ENCODE results near the gene ATOH8.
"Not testable (repeated sequence)": the region's sequence is repeated elsewhere in the genome, so short reads cannot be mapped to it uniquely, and the experiment has no call there.

The ATOH8 gene

DNA sequence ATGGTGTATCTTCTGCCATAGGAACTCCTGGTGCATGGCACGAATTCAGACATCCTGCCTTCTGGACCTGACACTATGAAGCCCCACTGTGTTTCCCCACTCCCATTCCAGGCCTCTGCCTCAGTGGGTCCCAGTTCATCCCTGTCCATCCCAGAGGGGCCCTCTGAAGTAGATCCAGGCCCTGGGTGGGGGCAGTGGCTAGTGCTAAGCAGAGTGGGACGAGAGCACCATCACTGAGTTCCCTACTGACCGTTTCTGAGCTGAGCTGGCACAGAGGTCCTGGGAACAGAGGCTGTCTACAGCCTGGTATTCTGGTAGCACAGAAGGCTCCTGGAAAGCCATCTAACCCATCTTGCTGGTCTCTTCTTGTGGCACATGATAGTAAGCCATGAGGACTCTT, 54.0 kb downstream of the ATOH8 start:
- no peak for DNase-seq

DNA sequence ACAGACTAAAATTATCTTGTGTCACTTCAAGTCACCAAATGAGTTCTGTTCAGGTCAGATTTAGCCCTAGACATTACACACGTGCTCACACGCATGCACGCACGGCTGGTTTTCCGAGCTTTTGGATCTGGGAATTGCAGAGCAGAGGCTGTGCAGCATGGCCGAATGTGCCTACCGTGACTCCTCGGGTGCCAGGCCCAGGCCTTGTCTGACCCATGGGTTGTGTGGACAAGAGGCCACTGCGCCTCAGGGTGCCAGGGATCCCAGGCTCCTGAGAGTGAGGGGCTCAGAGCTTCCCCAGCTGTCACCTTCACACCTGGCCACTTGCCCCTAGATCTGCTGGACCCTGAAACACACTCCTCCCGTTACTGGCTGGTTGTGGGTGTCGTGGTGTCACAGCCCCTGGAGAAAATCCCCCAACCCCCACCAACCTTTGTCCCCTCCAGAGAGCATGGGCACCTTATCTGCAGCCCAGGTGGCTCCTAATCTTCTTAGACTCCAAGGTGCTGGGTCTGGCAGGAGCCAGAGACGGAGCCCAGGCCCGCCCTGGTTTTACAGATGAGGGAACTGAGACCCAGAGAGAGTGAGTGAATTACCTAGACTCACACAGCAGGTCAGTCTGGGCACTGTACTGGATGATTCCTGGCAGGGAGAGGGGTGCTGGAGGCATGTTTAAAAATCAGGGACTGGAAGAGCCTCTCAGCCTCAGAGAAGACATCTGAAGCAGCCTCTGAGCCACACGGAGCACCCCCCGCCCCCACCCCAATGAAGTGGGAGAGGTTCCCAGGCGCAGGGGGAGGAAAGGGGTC, 56.8 kb downstream of the ATOH8 start:
- DNase-seq = no peak

DNA sequence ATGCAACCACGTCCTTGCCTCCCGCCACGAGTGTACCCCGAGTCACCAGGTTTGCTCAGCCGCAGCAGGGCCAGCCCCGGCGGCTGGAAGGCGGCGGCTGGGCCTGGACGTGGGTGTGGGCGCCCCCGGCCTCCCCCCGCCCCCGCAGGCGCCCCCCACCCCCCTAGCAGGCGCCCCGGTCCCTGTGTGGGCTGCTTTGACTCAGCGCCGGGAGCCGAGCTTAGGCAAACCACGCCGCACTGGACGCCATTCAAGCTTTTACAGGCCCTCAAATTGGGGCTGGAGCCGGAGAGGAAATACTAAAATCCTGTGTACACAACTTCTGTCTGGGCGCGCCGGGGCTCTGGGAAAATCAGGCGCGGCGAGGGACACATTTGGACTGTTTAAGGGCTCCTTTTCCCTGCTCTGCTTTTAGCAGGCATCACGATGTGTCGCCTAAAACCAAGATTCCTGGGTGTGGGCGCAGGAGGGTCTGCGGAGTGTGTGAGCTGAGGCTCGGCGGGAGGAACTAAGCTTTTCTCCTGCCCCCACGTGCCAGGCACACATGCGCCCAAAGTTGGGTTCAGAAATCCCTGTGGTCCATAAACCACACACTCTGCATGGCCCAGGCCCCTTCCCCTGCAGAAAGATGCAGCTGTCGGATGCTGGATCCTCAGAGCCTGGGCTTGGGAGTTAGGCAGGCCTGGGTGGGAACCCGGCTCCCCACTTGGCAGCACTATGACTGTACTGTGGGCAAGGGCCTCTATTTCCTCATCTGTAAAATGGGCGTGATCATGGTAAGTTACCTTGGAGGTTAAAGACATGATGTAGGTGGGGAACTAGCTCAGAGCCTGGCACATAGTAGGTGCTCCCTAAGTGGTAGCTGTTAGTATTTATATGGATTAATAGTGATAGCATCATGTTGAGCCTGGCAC, 57.6 kb downstream of the ATOH8 start:
- peak; percentile 67 for DNase-seq

DNA sequence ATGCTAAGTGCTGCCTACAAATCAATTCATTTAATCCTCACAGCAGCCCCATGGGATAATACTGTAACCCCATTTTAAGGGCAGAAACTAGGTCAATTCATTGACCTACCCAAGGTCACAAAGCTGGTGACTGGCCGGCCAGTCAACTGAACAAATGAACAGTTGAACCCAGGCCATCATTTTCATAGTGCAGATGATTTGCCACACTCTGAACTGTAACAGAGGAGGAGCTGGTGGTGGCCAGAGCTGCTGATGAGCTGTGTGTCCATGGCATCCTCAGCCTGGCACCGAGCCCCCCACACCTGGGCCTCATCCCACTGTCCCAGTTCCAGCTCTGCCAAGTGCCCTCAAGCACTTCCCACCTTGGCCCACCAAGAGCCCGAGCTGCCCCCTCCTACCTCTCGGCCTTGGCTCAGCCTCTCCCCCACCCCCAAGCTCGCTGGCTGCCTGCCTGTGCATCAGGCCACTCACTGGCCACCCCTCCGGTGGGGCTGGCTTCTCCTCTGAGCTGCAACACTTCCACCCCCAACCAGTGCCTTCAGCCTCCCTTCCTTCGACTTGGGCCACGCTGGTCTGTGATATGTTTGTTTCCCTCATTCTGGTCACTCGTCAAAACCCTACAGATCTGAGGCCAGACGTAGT, 58.4 kb downstream of the ATOH8 start:
- DNase-seq = no peak

DNA sequence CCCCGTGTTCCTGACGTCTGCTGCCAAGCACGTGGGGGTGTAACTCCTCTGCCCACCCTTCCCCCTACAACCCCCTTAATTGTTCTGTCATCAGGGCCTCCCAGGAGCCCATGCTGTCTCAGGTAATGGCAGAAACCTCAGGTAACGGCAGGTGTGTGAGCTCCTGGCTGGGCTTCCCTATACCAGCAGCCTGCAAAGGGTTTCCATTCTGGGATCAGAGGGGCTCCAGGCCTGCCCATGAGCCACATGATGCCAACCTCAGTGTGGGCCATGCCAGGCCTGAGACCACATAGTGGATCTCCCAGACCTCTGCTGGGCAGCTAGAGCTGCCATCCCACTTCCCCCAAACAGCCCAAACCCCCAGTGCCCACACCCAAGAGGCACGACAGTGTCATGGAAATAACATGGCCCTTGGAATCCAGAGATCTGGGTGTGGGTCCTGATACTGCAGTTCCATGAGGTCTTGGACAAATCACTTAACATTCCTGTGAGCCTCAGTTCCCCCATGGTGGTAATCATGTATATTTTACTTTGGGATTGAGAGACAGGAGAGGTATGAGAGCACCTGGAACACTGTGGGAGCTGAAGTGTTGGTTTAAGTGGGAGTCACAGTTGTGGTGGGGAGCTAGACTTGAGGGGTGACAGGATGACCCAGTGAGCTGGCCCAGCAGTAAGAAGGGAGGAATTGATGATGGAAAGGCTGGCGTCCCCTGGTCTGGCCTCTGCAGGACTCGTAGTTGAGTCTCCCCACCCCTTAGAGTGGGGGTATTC, 59.6 kb downstream of the ATOH8 start:
- DNase-seq = no peak

DNA sequence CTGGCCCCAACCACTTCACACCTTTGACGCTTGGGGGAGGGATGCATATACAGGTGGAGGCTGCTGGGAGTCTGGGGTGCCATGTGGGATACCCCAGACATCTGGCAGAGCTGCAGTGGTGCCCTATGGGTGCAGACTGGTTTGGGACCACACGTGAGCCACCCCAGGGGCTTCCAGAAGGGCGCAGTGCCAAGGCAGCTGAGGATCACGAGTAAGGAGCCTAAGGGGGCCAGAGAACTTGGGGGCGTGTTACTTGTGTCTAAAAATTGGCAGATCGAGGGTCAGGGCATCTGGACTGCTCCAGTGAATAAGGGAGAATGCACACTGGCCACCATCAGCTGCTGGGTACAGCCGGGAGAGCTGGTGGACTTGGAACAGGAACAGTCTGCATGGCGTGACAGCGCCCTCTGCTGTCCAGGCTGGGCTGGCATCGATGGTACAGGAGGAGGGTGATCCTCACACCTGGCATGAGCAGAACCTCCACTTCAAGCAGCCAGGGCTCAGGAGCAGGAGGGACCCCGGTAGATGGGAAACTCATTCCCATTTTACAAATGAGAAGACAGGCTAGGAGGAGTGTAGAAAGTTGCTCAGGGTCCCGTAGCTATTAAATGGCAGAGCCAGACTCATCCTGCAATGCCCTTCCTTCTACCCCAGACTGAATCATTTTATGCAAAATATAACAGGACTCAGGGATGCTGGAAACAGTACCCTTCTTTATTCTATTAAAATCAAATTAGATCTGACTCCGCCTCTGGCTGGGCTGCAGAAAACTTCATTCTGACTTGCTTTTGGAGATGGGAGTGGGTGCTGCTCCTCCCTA, 60.4 kb downstream of the ATOH8 start:
- peak; percentile 74 for DNase-seq

DNA sequence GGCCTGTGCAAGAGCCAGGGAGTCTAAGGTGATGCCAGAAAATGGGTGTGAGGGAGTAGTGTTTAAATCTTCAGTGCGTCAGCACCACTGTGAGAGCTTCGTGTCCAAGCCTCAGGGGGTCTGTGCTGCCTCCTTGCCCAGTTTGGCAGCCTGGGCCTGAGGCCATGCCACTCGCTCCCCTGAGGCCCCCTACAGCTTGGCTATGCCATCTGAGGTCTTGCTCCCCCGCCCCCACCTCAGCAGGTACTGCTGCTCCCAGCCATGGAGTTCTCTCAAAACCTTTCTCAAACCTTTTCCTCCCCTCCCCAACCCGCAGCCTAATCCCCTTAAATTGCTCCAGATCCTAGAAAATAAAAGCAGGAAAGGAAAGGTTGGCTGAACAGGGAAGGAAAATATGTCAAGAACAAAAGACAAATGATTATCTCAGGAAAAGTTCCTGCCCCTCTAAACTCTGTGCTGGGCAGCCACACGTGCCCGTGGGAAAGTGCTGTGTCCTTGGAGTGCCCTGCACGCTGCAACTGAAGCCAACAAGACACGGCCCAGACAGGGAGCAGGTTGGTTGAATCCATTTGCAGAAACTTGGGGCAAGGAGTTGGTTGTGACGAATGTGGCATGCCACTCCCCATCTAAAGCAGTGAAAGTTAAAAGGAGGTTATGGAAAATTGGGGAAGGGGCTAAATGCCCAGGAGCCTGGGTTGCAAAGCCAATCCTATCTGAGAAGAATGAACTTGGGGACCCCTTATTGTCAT, 61.2 kb downstream of the ATOH8 start:
- no peak for DNase-seq

DNA sequence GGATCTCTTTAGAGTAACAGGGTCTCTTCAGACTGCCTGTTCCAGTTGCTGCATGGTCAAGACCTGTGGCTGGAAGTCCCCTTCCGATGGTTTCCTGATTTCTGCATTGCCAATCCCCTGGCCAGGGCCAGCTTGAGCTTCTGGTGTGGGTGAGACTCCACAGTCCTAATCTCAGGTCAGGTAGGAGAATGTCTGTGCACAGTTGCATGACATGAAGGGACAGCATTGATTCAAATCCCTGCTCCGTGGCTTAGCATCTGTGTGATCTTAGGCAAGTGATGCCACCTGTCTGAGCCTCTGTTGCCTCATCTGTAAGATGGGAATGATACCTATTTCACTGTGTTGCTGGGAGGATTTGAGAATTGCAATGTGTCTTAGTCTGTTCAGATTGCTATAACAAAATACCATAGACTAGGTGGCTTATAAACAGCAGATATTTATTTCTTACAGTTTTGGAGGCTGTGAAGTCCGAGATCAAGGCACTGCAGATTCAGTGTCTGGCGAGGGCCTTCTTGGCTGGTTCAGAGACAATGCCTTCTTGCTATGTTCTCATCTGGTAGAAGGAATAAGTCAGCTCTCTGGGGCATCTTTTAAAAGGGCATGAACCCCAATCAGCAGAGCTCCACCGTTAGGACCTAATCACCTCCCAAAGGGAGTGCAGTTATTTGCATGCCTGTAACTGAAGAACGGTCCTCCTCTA, 66.2 kb downstream of the ATOH8 start:
- no peak for DNase-seq

DNA sequence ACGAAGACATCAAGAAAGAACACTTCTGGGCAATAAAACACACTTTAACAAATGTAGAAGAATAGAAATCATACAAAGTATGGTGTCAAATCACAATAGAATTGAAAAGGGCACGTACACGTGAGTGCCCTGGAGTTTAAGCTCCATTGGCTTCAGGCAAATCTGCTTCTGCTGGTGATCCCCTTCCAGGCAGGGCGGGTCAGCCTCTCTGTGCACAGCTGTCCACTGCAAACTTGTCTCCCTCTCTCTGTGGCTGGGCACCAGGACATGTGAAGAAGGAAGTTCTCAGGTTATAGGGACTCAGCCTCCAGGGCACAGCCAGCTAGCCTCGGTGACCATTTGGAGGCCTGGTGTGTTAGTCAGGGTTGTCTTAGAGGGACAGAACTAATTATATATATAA, 69.0 kb downstream of the ATOH8 start:
- DNase-seq = no peak

DNA sequence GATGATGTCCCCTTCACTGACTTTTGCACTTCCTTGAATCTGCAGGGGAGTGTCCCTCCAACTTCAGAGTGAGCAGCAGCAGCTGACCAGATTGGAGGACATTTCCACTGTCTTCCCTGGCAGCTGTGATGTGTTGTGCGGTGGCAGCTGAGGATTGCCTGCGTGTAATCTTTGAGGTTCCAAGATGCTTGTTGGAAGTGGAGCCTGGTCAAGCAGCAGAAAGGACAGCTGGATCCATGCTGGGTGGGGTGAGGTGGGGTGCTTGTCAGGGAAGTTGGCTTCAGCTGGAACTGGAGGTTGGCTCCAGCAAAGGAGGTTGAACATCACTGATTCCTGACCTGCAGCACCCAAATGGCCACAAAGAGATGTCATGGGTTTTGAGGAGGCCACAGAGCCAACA, 70.2 kb downstream of the ATOH8 start:
- no peak for DNase-seq

DNA sequence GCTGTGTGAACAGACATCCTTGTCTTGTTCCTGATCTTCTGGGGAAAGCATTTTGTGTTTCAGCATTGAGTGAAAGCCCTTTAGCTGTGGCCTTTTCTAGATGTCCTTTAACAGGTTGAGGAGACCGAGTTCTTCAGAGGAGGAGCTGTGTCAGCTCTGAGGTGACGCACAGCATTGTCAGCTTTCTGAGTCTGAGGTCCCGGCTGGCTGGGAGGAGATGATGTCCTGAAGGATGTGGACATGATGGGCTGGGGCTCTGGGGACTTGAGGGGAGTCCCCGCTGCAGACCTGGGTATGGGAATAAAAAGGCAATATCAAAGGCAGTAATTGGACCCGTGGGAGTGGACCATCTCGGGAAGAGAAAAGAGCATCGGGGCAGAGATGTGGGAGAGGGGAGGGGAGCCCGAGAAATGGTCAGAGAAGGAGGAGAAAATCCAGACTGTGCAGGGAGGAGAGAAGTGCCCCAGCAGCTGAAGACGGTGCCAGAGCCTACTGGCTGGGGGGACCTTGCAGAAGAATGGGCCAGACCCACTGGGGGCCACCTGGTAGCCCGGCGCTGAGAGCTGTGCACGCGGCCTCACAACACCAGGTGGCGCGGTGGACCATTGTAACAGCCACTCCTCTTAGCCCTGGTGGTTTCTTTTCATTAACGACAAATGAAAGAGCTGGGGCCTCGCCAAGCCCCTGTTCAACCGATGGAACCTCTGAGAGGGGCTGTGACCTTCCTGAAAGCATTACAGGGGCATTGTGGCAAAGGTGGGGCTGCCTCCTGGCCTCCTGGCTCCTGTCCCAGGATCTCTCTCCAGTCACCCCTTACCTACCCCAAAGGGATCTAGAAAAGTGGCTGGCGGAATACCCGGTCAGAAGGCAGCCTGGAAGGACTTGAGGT, 73.4 kb downstream of the ATOH8 start:
- DNase-seq = peak; percentile 77

DNA sequence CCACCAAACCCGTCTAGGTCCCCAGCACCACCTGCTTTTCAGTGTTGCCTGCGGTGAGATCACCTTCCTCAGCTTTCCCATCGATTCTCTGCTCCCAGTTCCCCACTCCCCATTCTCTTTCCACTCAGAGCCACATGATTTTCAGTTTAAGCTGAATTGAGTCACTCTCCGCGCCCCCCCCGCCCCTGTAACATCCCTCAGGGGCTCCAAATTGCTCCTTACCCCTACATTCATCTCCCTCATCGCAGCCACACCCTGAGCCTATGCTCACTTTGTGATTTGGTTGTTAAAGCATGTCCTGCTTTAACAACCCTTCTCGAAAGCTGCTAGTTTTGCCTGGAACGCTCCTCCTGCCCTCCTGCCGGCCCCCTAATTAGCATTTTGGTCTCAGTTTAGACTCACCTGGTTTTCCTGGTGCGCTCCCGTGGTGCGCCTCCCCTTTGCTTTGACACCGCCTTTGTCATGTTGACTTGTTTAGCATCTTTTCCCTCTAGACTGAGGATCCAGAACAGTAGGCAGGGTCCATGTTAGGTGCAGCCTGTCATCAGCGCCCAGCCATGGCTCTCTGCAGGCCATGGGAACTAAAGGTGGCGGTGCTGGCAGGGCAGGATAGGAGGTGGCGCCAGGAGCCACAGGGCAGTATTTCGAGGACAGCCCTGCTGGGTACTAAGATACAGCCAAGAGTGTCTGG, 74.2 kb downstream of the ATOH8 start:
- DNase-seq = peak; percentile 30

DNA sequence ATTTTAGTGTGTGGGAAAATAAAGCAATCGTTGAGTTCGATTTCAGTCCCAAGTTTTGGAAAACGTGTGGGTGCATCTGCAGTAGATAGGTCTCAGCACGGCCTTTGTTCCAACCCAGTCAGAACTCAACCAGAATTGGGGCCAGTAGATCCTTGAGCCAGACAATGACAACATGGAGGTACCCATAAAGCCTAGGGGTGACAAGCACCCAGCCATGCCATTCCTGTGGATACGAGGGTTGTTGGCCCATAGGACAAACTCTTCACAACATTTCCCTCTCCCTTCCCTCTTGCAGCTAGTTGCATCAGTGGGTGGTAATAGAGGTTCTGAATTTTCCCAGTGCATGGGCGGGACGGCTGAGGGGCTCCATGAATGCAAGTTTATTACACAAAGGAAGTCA, 74.9 kb downstream of the ATOH8 start:
- DNase-seq = no peak

DNA sequence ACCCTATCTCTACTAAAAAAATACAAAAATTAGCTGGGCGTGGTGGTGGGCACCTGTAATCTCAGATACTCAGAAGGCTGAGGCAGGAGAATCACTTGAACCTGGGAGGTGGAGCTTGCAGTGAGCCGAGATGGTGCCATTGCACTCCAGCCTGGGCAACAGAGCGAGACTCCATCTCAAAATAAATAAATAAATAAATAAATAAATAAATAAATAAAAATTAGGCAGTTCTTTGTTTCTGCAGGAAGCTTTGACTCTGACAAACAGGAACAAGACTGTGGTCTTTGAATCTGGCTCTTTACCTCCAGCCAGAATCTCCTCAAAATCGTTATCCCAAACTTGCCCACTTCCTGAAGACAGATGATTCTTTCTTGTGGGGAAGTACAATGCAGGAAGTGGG, 75.6 kb downstream of the ATOH8 start:
- not testable (repeated sequence) for DNase-seq

DNA sequence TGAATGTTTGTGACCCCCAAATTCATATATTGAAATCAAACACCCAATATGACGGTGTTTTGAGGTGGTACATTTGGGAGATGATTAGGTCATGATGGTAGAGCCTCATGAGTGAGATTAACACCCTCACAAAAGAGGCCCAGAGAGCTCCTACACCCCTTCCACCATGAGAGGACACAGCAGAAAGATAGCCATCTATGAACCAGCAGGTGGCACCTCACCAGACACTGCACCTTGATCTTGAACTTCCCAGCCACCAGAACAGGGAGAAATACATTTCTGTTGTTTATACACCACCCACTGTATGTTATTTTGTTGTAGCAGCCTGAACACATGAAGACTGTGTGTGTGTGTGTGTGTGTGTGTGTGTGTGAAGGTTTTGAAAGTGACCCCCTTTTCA, 76.9 kb downstream of the ATOH8 start:
- DNase-seq = no peak

DNA sequence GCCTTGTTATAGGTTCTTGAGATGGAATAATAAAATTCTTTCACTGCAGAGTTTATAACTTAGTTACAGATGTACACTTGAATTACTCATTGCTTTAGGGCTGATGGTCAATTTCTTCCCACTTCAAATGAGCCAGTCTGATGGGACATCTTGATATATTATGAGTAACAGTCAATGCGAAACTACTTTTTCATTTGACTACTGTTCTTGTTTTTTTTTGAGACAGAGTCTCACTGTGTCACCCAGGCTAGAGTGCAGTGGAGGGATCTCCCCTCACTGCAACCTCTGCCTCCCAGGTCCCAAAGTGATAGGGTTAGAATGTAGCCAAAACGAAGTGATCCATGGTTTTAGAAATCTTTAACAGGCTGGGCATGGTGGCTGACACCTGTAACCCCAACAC, 77.9 kb downstream of the ATOH8 start:
- DNase-seq = no peak

DNA sequence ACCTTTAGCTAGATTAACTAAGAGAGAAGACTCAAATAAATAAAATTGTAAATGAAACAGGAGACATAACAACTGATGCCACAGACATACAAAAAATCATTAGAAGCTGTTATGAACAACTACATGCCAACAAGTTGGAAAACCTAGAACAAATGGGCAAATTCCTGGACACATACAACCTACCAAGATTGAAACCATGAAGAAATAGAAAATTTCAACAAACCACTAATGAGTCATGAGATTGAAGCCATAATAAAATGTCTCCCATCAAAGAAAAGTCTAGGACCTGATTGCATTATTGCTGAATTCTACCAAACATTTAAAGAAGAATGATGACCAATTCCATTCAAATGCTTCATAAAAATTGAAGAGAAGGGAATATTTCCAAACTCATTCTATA, 80.7 kb downstream of the ATOH8 start:
- DNase-seq = no peak
